ENCODE measurements around the gene PRSS33.

Gene PRSS33

GRCh38 chr16:2819939-2820835 lies 32.8 kb upstream of the PRSS33 start:
- DNase-seq: no peak

DNA sequence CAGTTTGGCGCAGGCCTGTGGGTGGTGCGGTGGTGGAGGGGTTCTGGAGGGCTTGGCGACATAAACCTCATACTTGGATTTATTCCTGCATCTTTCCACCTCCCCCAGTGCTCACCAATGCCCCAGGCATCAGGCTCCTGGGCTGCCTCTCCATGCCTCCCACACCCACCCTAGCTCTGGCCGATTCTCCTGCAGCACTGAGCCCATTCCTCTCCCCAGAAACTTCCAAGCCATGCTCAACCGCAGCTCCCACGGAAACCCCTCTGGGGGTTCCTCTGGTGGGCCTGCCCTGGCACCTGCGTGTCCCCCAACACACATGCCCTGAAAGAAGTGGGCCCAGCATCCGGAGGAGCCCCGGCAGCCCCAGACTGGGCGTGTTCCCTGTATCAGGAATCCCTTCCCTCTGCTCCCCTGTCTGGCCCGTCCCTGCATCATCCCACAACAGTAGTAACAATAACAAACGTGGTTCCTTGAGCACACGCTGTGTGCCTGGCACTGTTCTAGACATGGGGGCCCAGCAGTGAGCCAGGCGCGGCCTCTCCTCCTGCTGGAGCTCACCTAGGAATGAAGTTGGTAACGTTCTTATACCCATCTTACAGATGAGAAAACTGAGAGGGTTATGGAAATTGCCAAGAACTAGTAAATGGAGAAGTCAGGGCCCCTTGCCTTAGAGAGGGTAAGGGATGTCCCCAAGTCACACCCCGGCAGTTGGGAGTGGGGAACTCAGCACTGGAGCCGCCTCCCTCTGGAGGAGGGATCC lies 32.0 kb upstream of the PRSS33 start:
- no peak for DNase-seq

- DNase-seq: no peak
Measured at GRCh38 chr16:2818272-2818876, 31.0 kb upstream of the PRSS33 start.

DNA sequence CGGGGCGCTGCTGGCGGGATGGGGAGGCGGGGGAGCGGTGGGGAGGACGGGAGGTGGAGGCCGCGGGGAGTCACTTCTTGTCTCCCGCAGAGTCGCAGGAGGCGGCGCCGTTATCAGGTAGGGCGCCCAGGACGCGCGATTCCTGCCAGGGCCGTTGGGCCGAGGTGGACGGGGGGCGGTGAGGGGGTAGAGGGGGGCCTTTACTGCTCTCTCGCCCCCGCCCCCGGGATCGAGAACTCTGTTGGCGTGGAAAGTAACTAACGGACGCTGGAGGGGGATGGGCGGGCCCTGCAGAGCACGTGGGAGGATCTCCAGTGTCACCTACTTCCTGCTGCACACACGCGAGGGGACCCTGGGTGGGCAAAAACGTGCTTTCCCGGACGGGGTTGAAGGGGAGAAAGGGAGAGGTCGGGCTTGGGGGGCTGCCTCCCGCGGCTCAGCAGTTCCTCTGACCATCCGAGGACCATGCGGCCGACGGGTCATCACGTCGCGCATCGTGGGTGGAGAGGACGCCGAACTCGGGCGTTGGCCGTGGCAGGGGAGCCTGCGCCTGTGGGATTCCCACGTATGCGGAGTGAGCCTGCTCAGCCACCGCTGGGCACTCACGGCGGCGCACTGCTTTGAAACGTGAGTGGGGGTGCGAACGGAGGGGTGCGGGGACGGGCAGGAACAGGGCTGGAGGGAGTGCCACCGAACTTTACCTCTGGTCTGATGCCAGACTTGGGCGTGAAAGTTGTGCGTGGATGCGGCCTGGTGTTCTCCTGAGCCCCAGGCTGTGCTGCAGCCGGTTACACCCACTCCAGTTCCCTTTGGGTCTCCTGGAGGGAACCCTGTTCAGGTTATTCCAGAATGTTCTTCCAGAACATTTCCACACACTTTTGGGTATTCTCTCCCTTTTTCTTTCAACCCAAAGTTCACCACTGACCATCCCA lies 30.2 kb upstream of the PRSS33 start:
- no peak for DNase-seq

- DNase-seq: no peak
Measured at GRCh38 chr16:2816751-2817339, 29.5 kb upstream of the PRSS33 start, which contains the start of gene PRSS21. PRSS21 (plus strand) TSS chr16:2817237; CDS start chr16:2817269, 32 bp downstream.

GRCh38 chr16:2815299-2815771 lies 28.0 kb upstream of the PRSS33 start:
- DNase-seq: no peak

- no peak for DNase-seq
Measured at GRCh38 chr16:2814551-2815298, 27.4 kb upstream of the PRSS33 start.

DNA sequence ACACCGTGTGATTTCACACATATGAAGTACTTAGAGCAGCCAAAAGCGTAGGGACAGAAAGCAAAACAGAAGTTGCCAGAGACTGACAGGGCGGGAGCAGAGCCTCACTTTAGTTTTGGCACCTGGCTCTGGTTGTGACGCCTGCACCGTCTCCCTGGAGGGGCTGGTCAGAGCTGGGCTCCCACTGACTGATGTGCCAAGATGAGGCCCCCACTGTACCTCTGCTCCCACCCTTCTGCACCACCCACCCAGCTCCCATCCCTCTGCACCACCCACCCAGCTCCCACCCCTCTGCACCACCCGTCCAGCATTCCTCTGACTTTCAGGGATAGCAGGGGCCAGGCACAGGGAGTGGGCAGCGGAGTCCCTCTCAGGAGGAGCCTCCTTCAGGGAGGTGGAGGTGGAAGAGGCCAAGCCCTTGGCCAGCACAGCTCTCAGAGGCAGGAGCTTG lies 26.4 kb upstream of the PRSS33 start:
- no peak for DNase-seq

DNA sequence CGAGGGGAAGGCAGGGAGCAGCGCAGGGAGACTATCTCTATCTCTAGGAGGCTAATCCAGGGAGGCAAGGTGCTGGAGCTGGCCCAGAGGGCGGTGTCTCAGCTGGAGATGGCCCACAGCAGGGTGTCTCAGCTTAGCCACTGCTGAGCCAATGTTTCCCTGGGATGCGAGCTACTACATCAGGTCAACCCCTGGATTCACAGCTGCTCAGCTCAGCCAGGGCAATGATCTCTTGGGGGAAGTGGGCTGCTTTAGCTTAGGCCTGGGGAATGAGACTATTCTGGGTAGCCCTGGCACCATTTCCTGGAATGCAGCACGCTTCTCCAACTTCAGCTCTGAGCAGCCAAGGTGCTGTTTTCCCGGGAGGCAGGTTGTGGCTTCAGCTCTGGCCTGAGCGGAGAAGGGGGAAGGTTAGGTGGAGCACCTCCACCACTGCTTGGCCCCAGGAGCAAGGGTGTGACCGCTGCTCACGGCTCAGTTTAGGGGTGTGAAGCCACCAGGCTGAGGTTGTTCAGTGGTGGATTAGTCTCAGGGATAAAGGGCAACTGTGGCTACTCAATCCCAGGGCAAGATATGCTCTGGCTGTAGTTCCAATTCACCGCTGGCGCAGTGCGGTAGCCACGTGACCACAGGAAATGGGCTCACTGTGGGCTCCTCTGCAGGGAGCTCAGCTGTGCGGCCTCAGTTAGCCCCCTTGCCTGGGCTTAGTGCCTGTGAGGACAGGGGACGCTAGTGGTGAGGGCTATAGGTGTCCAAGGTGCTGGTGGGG lies 24.5 kb upstream of the PRSS33 start:
- DNase-seq: no peak

DNA sequence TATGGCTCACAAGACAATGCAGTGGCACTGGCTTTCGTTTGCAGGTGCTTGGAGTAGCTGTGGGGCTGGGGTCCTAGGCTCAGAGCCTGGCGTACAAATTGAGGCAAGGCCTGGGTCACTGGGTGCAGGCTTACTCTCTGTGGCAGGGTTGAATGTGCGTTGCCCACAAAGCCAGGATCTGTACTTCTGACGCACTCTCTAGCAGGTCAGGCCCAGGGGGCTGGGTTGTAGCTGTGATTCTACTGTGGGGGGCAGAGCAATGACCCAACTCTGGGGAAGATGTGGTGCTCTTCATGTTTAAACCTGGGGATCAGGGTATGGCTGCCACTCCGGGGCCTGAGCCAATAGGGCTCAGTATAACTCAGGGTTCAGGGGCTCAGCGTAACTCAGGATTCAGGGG lies 23.3 kb upstream of the PRSS33 start:
- DNase-seq: no peak

- no peak for DNase-seq
Measured at GRCh38 chr16:2809149-2809760, 21.9 kb upstream of the PRSS33 start.

- DNase-seq: no peak
Measured at GRCh38 chr16:2808181-2808580, 20.8 kb upstream of the PRSS33 start.

DNA sequence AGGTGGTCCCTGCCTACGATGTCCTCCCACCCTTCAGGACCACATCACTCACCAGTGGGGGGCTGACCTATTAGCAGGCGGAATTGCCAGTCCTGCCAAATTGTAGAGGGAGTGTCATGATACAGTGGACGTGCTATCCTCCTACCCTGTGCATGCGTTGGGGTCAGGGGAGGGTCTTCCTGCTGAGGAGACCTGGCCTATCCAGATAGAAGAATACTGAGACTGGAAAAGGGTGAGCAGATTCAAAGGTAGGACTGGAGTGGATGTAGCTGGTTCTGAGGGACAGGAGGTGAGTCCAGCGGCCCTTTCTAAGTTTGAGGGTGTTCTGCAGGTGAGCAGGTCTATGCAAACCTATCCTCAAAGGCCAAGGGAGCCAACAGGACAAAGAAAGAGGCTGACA lies 18.9 kb upstream of the PRSS33 start:
- DNase-seq: no peak

- no peak for DNase-seq
Measured at GRCh38 chr16:2804728-2805127, 17.4 kb upstream of the PRSS33 start.

- DNase-seq: no peak
Measured at GRCh38 chr16:2803545-2804195, 16.3 kb upstream of the PRSS33 start.

- DNase-seq: no peak
Measured at GRCh38 chr16:2799859-2800226, 12.5 kb upstream of the PRSS33 start.

- no peak for DNase-seq
Measured at GRCh38 chr16:2799205-2799858, 12.0 kb upstream of the PRSS33 start.

DNA sequence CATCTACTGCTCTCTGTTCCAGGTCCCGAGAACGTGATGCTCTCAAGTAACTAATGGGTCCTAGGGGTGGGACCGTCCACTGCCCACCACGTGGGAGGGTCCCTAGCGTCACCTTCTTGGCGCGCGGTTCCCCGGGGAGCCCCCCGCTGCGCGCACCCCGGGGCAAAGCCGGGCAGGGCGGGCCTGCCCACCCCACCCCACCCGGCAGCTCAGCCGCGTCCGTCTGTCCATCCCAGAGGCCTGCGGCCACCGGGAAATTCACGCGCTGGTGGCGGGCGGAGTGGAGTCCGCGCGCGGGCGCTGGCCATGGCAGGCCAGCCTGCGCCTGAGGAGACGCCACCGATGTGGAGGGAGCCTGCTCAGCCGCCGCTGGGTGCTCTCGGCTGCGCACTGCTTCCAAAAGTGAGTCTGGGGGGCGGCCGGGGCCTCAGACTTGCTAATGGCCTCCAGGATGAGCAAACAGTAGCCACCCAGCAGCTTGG lies 11.4 kb upstream of the PRSS33 start:
- no peak for DNase-seq
